ENCODE measurements around the gene IFNL2.

Gene IFNL2

GRCh38 chr19:39246951-39247669, 21.1 kb upstream of the IFNL2 start:
- Histone ChIP-seq H3K36me3 (ENCODE audit: insufficient read depth) (no peaks in the 10 kb centered on the region), H3K27me3 (ENCODE audit: insufficient read depth, low read depth) (no peaks in the 10 kb centered on the region; the same call in 1 of the 2 replicates), H2AFZ (ENCODE audit: low read depth) (no peak overlapping the region), H3K4me3 (IDR thresholded peaks at IDR 0.05; ENCODE audit: insufficient read depth, low read depth, low read length) (no peak overlapping the region), H3K9ac (no peak overlapping the region), H3K27ac (no peak overlapping the region), H3K79me2 (ENCODE audit: insufficient read depth, low read depth) (no peaks in the 10 kb centered on the region), H3K4me1 (ENCODE audit: low read depth, poor library complexity, severe bottlenecking) (no peaks in the 10 kb centered on the region), H3K4me2 (no peak overlapping the region), H4K20me1 (ENCODE audit: insufficient read depth) (no peaks in the 10 kb centered on the region)
- no peak for TF ChIP-seq CTCF (conservative IDR thresholded peaks at IDR 0.05; ENCODE audit: low read depth, low read length)

- H3K27ac ChIP-seq: no peak overlapping the region
- no peaks in the 10 kb centered on the region; the same call in 1 of the 2 replicates for H3K27me3 ChIP-seq (ENCODE audit: insufficient read depth, low read depth)
- H3K4me2 ChIP-seq: no peak overlapping the region
- no peaks in the 10 kb centered on the region for H4K20me1 ChIP-seq (ENCODE audit: insufficient read depth)
- no peaks in the 10 kb centered on the region for H3K4me1 ChIP-seq (ENCODE audit: low read depth, poor library complexity, severe bottlenecking)
- no peak overlapping the region for H2AFZ ChIP-seq (ENCODE audit: low read depth)
- H3K36me3 ChIP-seq (ENCODE audit: insufficient read depth): no peaks in the 10 kb centered on the region
- no peak for TF ChIP-seq CTCF (conservative IDR thresholded peaks at IDR 0.05; ENCODE audit: low read depth, low read length)
- H3K4me3 ChIP-seq (IDR thresholded peaks at IDR 0.05; ENCODE audit: insufficient read depth, low read depth, low read length): no peak overlapping the region
- H3K79me2 ChIP-seq (ENCODE audit: insufficient read depth, low read depth): no peaks in the 10 kb centered on the region
- H3K9ac ChIP-seq: no peak overlapping the region
These were observed 20.2 kb upstream of the IFNL2 start for GRCh38 chr19:39247701-39248664.

- H3K4me2 ChIP-seq: no peak within 1 kb of the TSS
- H3K36me3 ChIP-seq (ENCODE audit: insufficient read depth): no peaks in the 10 kb centered on the region
- no peaks in the 10 kb centered on the region for H3K4me1 ChIP-seq (ENCODE audit: low read depth, poor library complexity, severe bottlenecking)
- H3K4me3 ChIP-seq (IDR thresholded peaks at IDR 0.05; ENCODE audit: insufficient read depth, low read depth, low read length): no peak within 1 kb of the TSS
- no peaks in the 10 kb centered on the region; the same call in 1 of the 2 replicates for H3K27me3 ChIP-seq (ENCODE audit: insufficient read depth, low read depth)
- no peak within 1 kb of the TSS for H3K9ac ChIP-seq
- H2AFZ ChIP-seq (ENCODE audit: low read depth): no peak within 1 kb of the TSS
- no peak for TF ChIP-seq CTCF (conservative IDR thresholded peaks at IDR 0.05; ENCODE audit: low read depth, low read length)
- no peaks in the 10 kb centered on the region for H3K79me2 ChIP-seq (ENCODE audit: insufficient read depth, low read depth)
- H4K20me1 ChIP-seq (ENCODE audit: insufficient read depth): no peaks in the 10 kb centered on the region
- no peak within 1 kb of the TSS for H3K27ac ChIP-seq
These were observed 19.4 kb upstream of the IFNL2 start, which contains the start of gene IFNL4 for GRCh38 chr19:39248806-39249205. Gene IFNL4 (minus strand): TSS chr19:39248856.

GRCh38 chr19:39251081-39251480, 17.1 kb upstream of the IFNL2 start:
- H3K9ac ChIP-seq: no peak overlapping the region
- H3K79me2 ChIP-seq (ENCODE audit: insufficient read depth, low read depth): no peaks in the 10 kb centered on the region
- no peak overlapping the region for H3K4me3 ChIP-seq (IDR thresholded peaks at IDR 0.05; ENCODE audit: insufficient read depth, low read depth, low read length)
- H3K27me3 ChIP-seq (ENCODE audit: insufficient read depth, low read depth): no peaks in the 10 kb centered on the region; the same call in 1 of the 2 replicates
- no peaks in the 10 kb centered on the region for H4K20me1 ChIP-seq (ENCODE audit: insufficient read depth)
- no peaks in the 10 kb centered on the region for H3K4me1 ChIP-seq (ENCODE audit: low read depth, poor library complexity, severe bottlenecking)
- H3K36me3 ChIP-seq (ENCODE audit: insufficient read depth): no peaks in the 10 kb centered on the region
- H2AFZ ChIP-seq (ENCODE audit: low read depth): no peak overlapping the region
- no peak for TF ChIP-seq CTCF (conservative IDR thresholded peaks at IDR 0.05; ENCODE audit: low read depth, low read length)
- no peak overlapping the region for H3K27ac ChIP-seq
- H3K4me2 ChIP-seq: no peak overlapping the region
